HUES64 (cell line): Measurements from ENCODE around the gene SDK2.
A peak's percentile ranks its signal among the peaks of the same experiment; 100 is the strongest.

Experiments
- H3K27ac ChIP-seq: 2 replicates; pipeline ENCODE4 v1.7.0; 2013; ENCODE audit warnings: low read depth, low read length, inconsistent platforms
- H3K27me3 ChIP-seq: 2 replicates; pipeline ENCODE4 v1.6.1; 2013; ENCODE audit warnings: mild to moderate bottlenecking, low read length; ENCODE audit not compliant: insufficient read depth
- H3K36me3 ChIP-seq: 2 replicates; pipeline ENCODE4 v1.6.1; 2013; ENCODE audit warnings: mild to moderate bottlenecking, low read length; ENCODE audit not compliant: insufficient read depth
- H3K4me1 ChIP-seq: 2 replicates; pipeline ENCODE4 v1.6.1; 2013; ENCODE audit warnings: mild to moderate bottlenecking, low read length, moderate library complexity; ENCODE audit not compliant: insufficient read depth
- H3K4me3 ChIP-seq: 2 replicates; pipeline ENCODE4 v1.5.1; 2013; ENCODE audit warnings: mild to moderate bottlenecking, low read length, moderate library complexity
- H3K9ac ChIP-seq: 2 replicates; pipeline ENCODE4 v1.6.1; 2013; ENCODE audit warnings: mild to moderate bottlenecking, low read depth, low read length
- H3K9me3 ChIP-seq: 2 replicates; pipeline ENCODE4 v1.6.1; 2013; ENCODE audit warnings: low read depth, low read length; ENCODE audit not compliant: insufficient read depth
- WGBS: fragments of 150-250, 120-280 bp; methylation state at CpG from one replicate; pipeline ENCODE4 v1.1.7; 2013; ENCODE audit warnings: missing lambda C conversion rate; 5-methylcytosine and 5-hydroxymethylcytosine counted together

SDK2 gene

DNA sequence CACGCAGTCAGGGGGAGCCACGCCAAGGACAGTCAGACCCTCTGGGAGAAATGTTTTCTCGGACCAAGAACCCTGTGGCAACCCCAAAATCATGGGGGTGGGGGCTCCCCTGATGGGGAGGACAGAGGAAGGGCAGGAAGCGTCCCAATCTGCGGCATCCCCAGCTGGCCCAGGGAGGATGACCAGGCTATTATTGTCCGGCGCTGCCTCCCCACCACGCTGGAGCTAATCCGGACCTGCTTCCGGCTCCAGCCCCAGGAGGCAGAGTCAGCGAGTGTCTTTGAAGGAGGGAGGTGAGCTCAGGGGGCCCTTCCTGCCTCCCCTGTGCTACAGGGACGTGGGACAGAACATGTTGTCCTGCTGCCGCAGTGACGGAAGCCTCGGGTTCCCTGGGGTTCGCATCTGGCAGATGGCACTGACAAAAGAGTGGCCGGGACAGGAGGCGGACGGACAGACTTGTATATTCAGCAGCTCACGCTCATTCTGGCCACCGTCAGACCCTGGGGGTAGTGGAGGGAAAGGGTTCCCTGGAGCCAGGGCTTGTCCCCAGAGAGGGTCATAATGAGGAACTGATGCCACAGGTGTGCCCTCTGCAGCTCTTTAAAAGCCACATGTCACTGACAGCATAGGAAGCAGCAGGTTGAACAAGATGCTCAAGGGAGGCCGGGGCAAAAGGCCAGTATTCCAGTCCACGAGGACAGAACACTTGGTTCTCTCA, 278.2 kb downstream of the SDK2 start:
- H3K4me1 ChIP-seq = peaks cover 26% of the 10 kb centered on the region
- WGBS = 62% methylated on average over 23 of the region's 23 CpGs
- H3K36me3 ChIP-seq = no peaks in the 10 kb centered on the region
- H3K9me3 ChIP-seq = no peaks in the 10 kb centered on the region
- H3K9ac ChIP-seq = no peak overlapping the region; the same call in 1 of the 2 replicates
- H3K4me3 ChIP-seq = no peak overlapping the region
- 0 out of 2 replicates have a peak overlapping the region, but pooled peaks have one; percentile 6 for H3K27ac ChIP-seq
- no peaks in the 10 kb centered on the region for H3K27me3 ChIP-seq

DNA sequence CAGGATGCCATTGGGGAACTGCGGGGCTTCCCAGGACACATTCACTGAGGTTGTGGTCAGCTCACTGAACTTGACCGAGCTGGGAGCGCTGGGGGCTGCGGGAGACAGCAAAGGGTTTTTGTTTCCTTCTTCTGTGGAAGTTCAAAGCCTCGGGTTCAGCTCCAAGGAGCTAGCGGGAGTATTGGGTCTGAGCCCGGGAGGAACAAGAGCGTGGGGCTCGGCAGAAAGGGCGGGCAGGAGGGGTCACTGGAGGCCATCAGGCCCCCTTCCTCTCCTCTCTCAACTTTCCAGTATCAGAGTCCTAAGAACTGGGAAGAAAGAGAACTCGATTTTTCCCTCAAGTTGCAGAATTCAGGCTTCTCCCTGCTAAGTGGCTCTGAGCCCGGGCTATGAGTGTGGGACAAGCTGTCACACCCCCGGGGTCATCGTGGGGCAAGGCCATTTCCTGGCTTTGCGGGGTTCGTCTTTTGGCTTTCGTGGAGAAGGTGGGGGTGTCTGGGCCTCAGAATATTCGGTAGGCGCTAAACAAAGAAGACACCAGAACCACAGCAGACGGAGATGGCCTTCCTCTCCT, 278.9 kb downstream of the SDK2 start:
- no peaks in the 10 kb centered on the region for H3K9me3 ChIP-seq
- no peak overlapping the region for H3K4me3 ChIP-seq
- 0 out of 2 replicates have a peak overlapping the region, but pooled peaks have one; percentile 6 for H3K27ac ChIP-seq
- no peak overlapping the region for H3K9ac ChIP-seq
- peaks cover 31% of the 10 kb centered on the region for H3K4me1 ChIP-seq
- no peaks in the 10 kb centered on the region for H3K36me3 ChIP-seq
- no peaks in the 10 kb centered on the region for H3K27me3 ChIP-seq
- WGBS = 83% methylated on average over 20 of the region's 20 CpGs

DNA sequence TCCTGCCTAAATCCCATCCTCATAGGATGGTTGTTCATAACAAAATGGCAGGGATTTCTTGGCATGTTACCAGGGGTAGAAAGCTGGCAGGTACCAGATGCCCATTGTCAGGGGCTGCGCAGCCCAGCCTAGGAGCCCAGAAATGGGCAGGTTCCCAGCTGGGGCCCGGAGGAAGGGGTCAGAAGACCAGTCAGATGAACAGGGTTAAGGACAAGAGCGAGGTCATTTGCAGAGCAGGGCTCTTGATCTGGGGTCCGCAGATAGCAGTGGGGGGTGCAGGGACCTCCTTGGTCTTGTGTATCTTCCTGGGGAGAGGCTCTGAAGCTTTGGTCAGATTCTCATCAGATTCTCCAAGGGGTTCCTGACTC, 280.1 kb downstream of the SDK2 start:
- H3K4me3 ChIP-seq = no peak overlapping the region
- H3K4me1 ChIP-seq = peaks cover 41% of the 10 kb centered on the region
- WGBS = 87% methylated on average over 4 of the region's 4 CpGs
- no peak overlapping the region for H3K27ac ChIP-seq
- H3K36me3 ChIP-seq = no peaks in the 10 kb centered on the region
- no peaks in the 10 kb centered on the region for H3K9me3 ChIP-seq
- H3K27me3 ChIP-seq = no peaks in the 10 kb centered on the region
- H3K9ac ChIP-seq = no peak overlapping the region

DNA sequence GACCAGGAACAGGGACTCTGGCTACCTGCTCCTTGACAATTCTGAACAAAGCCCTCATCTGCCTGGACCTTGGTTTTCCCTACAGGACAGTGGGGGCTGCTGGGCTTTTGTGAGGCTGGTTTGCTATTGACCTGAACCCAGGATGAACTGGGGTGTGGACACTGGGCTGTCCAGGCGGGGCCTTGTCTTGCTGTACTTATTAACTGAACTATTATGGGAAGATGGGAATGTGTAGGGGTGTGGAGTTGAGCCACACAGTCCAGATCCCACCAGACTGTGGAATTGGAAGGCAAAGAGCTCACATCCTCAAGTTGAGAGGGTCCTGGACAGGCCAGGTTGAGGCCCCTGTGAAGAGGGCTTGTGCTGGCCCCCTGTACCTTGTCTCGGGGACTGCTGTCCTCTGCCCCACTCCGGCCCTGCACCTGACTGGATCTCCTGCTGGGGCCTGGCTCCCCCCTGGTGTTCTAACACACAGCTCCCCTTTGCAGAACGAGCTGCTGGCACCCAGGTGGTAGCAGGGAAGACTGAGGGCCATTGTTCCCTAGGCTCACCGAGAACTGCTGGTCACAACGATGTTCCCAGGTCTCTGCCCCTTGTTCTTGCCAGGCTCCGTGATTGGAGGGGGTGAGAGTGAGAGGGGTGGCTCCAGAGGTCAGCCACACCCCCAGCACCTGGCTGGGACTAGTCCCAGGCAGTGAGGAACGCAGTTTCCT, 280.6 kb downstream of the SDK2 start:
- no peak overlapping the region for H3K4me3 ChIP-seq
- H3K9ac ChIP-seq = no peak overlapping the region
- 54% methylated on average over 8 of the region's 8 CpGs for WGBS
- H3K4me1 ChIP-seq = peaks cover 41% of the 10 kb centered on the region
- H3K9me3 ChIP-seq = no peaks in the 10 kb centered on the region
- no peak overlapping the region for H3K27ac ChIP-seq
- no peaks in the 10 kb centered on the region for H3K27me3 ChIP-seq
- no peaks in the 10 kb centered on the region for H3K36me3 ChIP-seq

DNA sequence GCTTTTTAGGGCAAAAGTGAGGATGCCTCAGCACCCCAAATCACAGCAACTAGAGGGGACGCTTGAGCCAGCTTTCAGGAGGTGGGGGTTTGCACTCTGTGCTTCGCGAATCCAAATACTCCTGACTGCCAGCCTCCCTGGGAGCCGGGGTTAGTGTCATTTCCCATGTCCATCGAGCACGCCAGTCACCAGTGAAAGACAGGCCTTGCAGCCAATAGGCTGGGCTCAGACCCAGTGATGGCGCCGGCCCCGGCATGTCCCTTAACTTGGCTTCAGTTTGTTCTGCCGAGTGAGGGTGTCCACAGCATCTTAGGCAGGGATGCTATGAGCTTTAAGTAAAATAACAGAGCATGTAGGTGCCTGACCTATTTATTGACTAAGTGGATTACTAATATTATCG, 281.5 kb downstream of the SDK2 start:
- H3K27me3 ChIP-seq = no peaks in the 10 kb centered on the region
- H3K4me1 ChIP-seq = peaks cover 41% of the 10 kb centered on the region
- H3K9ac ChIP-seq = no peak overlapping the region
- H3K9me3 ChIP-seq = no peaks in the 10 kb centered on the region
- no peaks in the 10 kb centered on the region for H3K36me3 ChIP-seq
- WGBS = 86% methylated on average over 11 of the region's 11 CpGs
- H3K27ac ChIP-seq = no peak overlapping the region
- no peak overlapping the region for H3K4me3 ChIP-seq

DNA sequence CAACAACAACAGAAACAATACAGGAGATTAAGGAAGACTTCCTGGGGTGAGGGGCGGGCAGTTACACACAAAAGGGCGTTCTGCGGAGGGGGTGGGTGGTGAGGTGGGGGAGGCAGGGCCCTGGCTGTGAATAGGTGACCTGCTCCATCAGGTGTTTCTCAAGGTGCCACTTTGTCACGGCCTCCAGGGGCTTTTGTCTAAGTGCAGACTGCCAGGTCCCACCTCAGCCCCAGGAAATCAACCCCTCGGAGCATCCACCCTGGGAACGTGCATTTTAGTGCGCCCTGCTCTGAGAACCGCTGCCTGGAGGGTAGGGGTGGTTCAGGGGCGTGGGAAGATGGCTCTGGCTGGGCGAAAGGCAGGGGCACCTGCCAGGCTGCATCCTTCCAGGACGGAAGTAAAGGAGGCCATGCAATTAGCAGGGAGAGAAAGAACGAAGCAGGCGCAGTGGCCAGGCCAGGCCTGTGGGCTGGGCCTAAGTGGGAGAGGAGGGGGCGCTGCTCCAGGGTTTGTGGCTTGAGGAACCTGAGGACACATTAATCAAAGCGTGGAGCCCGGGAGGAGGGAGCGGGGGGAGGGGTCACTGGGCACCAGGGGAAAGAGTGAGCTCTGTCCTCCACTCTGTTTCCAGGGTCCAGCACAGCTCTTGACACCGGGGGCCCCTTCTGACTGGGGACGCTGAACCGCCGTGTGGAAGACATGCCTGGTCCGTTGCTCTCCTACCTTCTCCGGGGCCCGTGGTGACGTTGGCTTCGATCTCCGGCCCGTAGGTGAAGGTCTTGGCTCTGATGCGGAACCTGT, 283.1 kb downstream of the SDK2 start:
- peak overlapping the region; percentile 12 for H3K4me3 ChIP-seq
- peak overlapping the region; percentile 32 for H3K9ac ChIP-seq
- no peaks in the 10 kb centered on the region for H3K36me3 ChIP-seq
- H3K4me1 ChIP-seq = peaks cover 39% of the 10 kb centered on the region
- no peaks in the 10 kb centered on the region for H3K9me3 ChIP-seq
- no peaks in the 10 kb centered on the region for H3K27me3 ChIP-seq
- peak overlapping the region; percentile 82; the same call in 1 of the 2 replicates for H3K27ac ChIP-seq
- 28% methylated on average over 29 of the region's 29 CpGs for WGBS

DNA sequence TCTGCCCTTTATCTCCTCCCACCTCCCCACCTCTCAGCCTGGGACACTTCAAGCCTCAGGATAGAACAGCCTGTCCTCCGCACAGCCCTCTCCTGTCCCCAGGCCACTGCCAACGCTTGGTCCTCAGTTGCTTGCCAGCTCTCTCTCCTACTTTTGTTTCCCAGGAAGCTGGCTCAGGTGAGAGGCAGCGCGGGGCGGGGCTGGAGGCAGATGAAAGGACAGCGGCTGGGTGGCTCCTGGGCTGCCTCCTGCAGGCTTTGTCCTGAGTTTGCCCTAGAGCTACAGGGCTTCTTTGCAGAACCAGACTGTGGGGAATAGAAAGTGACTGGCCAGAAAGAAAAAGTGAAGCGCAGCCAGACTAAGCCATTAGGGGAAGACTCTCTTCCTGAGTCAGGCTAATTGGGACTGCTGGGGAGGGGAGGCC, 284.2 kb downstream of the SDK2 start:
- no peaks in the 10 kb centered on the region for H3K27me3 ChIP-seq

DNA sequence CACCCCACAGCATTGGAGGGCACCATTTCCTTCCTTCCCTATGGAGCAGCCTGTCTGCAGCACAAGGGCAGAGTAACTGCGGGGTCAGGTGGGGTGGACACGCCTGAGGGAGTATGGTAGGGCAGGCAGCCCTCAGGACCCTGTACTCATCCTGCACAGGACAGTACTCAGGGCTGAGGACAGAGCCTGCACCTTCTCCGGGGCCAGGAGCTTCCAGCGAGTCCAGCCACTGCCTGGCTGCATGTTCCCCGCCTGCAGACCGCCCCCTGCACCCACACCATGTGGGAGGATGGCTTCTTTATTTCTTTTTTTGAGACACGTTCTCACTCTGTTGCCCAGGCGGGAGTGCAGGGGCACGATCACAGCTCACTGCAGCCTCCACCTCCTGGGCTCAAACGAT, 284.9 kb downstream of the SDK2 start:
- Histone ChIP-seq H3K4me3 (no peak overlapping the region), H3K9ac (no peak overlapping the region), H3K27me3 (no peaks in the 10 kb centered on the region), H3K4me1 (peaks cover 29% of the 10 kb centered on the region), H3K9me3 (no peaks in the 10 kb centered on the region), H3K27ac (no peak overlapping the region), H3K36me3 (no peaks in the 10 kb centered on the region)
- 67% methylated on average over 10 of the region's 10 CpGs for WGBS

More for the DNA sequence above, 284.2 kb downstream of the SDK2 start:
- Histone ChIP-seq H3K4me1 (peaks cover 29% of the 10 kb centered on the region), H3K36me3 (no peaks in the 10 kb centered on the region), H3K9ac (peak overlapping the region; percentile 12; the same call in 1 of the 2 replicates), H3K4me3 (no peak overlapping the region), H3K27ac (peak overlapping the region; percentile 69; the same call in 1 of the 2 replicates), H3K9me3 (no peaks in the 10 kb centered on the region)
- 6% methylated on average over 7 of the region's 7 CpGs for WGBS

DNA sequence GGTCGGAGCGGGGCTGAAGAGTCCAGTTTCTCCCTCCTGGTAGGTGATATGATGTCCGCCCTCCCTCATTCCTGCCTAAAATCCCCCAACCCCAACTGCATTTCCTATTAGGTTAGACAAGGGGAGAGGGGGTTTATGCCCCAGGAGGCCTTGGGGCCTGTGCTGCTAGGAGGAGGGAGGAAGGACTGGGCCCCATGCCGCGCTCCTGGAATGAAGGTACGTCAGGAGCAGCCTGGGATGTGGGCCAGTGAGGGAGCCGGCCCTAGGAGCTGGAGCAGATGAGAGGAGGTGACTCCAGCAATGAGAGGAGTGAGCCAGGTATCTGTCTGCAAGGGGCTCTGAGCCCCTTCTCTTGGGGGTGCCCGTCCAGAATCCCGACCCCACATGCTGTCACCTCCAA, 285.6 kb downstream of the SDK2 start:
- Histone ChIP-seq H3K4me1 (peaks cover 29% of the 10 kb centered on the region), H3K27ac (no peak overlapping the region), H3K36me3 (no peaks in the 10 kb centered on the region), H3K27me3 (no peaks in the 10 kb centered on the region), H3K4me3 (no peak overlapping the region), H3K9me3 (no peaks in the 10 kb centered on the region), H3K9ac (no peak overlapping the region)
- WGBS = 88% methylated on average over 8 of the region's 9 CpGs

DNA sequence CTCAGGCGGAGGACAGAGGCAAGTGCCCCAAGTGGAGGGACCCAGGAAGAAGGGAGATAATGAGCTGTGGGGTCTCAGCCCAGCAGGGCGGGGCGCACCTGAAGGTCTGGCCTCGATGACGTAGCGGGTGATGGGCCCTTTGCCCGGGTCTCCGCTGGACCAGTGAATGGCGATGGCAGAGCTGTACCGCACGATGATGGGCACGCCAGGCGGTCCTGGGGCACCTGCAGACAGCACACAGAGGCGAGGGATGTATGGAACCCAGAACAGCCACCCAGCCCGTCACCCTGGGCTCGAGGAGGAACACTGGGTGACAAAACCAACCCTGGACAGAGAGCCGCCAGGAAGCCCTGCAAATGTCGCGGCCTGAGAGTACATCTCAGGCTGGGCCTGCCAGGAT, 286.3 kb downstream of the SDK2 start:
- H3K27me3 ChIP-seq = no peaks in the 10 kb centered on the region
- H3K4me3 ChIP-seq = no peak overlapping the region
- no peaks in the 10 kb centered on the region for H3K9me3 ChIP-seq
- H3K9ac ChIP-seq = no peak overlapping the region
- no peaks in the 10 kb centered on the region for H3K36me3 ChIP-seq
- H3K27ac ChIP-seq = no peak overlapping the region
- whole genome bisulfite sequencing = 96% methylated on average over 19 of the region's 19 CpGs
- H3K4me1 ChIP-seq = peaks cover 26% of the 10 kb centered on the region

DNA sequence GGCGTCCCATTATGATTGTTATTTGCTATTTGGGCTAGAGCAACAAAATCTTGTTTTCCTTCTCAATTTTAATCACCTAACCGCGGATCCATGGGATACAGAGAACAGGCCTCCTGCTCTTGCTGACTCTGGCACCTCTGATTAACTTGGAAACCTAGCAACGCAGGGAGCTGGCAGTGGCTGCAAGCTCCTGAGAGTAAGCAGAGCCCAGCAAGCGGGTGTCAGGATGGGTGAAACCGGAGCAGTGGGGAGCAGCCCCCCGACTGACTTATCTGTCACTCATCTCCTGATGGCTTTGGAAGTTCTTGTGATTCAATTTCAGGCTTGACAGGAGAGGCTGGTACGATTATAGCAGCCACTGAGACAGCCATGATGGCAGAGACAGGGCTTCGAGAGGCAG, 286.9 kb downstream of the SDK2 start:
- Histone ChIP-seq H3K9ac (no peak overlapping the region), H3K9me3 (no peaks in the 10 kb centered on the region), H3K36me3 (no peaks in the 10 kb centered on the region), H3K27me3 (no peaks in the 10 kb centered on the region), H3K4me3 (no peak overlapping the region), H3K27ac (no peak overlapping the region), H3K4me1 (peaks cover 26% of the 10 kb centered on the region)
- 94% methylated on average over 9 of the region's 9 CpGs for WGBS
